ENCODE measurements around the gene KRTAP17-1.

The KRTAP17-1 gene

GRCh38 chr17:41333098-41333497, 17.6 kb upstream of the KRTAP17-1 start:
- no peak for DNase-seq (ENCODE audit: low read depth in 2 of 2)

GRCh38 chr17:41332239-41332638, 16.7 kb upstream of the KRTAP17-1 start:
- no peak for DNase-seq (ENCODE audit: low read depth in 2 of 2)

- DNase-seq (ENCODE audit: low read depth in 2 of 2) = no peak
Observed at GRCh38 chr17:41331606-41332005, 16.1 kb upstream of the KRTAP17-1 start.

- no peak for DNase-seq (ENCODE audit: low read depth in 2 of 2)
Observed at GRCh38 chr17:41329279-41329948, 13.9 kb upstream of the KRTAP17-1 start.

GRCh38 chr17:41328207-41328606, 12.7 kb upstream of the KRTAP17-1 start:
- DNase-seq (ENCODE audit: low read depth in 2 of 2) = no peak

GRCh38 chr17:41327411-41328120, 12.1 kb upstream of the KRTAP17-1 start:
- DNase-seq (ENCODE audit: low read depth in 2 of 2) = no peak

GRCh38 chr17:41326173-41327145, 10.9 kb upstream of the KRTAP17-1 start:
- no peak for DNase-seq (ENCODE audit: low read depth in 2 of 2)

- no peak for DNase-seq (ENCODE audit: low read depth in 2 of 2)
Observed at GRCh38 chr17:41325611-41326010, 10.1 kb upstream of the KRTAP17-1 start.

- DNase-seq (ENCODE audit: low read depth in 2 of 2) = no peak
Observed at GRCh38 chr17:41325126-41325525, 9.6 kb upstream of the KRTAP17-1 start.

- DNase-seq (ENCODE audit: low read depth in 2 of 2) = no peak
Observed at GRCh38 chr17:41324180-41325075, 8.9 kb upstream of the KRTAP17-1 start.

GRCh38 chr17:41322903-41323895, 7.7 kb upstream of the KRTAP17-1 start:
- no peak for DNase-seq (ENCODE audit: low read depth in 2 of 2)

GRCh38 chr17:41322094-41322902, 6.8 kb upstream of the KRTAP17-1 start:
- no peak for DNase-seq (ENCODE audit: low read depth in 2 of 2)

GRCh38 chr17:41318231-41318630, 2.7 kb upstream of the KRTAP17-1 start:
- no peak for DNase-seq (ENCODE audit: low read depth in 2 of 2)

GRCh38 chr17:41315814-41316445, 420 bp upstream of the KRTAP17-1 start:
- DNase-seq (ENCODE audit: low read depth in 2 of 2) = no peak

GRCh38 chr17:41311111-41311510, 4.4 kb downstream of the KRTAP17-1 start:
- DNase-seq (ENCODE audit: low read depth in 2 of 2) = no peak

GRCh38 chr17:41308918-41309359, 6.6 kb downstream of the KRTAP17-1 start, which contains the start of gene KRTAP16-1:
Gene KRTAP16-1 (minus strand): TSS chr17:41309309. CDS start chr17:41309253, 56 bp downstream.
- DNase-seq (ENCODE audit: low read depth in 2 of 2) = no peak

GRCh38 chr17:41308251-41308917, 7.1 kb downstream of the KRTAP17-1 start:
- DNase-seq (ENCODE audit: low read depth in 2 of 2) = no peak

- DNase-seq (ENCODE audit: low read depth in 2 of 2) = no peak
Observed at GRCh38 chr17:41307647-41308046, 7.9 kb downstream of the KRTAP17-1 start.
